ENCODE measurements around the gene HSPA4. TPM values are rescaled to one million over a fixed set of nuclear protein-coding genes. Genes with fewer than 3 reads are reported as not detected.
"Not testable (repeated sequence)": the region's sequence is repeated elsewhere in the genome, so short reads cannot be mapped to it uniquely, and the experiment has no call there.

Gene HSPA4
- total and polyA plus RNA-seq, 2 experiments from 2014 or later, result 57.1 to 79.7 TPM

DNA sequence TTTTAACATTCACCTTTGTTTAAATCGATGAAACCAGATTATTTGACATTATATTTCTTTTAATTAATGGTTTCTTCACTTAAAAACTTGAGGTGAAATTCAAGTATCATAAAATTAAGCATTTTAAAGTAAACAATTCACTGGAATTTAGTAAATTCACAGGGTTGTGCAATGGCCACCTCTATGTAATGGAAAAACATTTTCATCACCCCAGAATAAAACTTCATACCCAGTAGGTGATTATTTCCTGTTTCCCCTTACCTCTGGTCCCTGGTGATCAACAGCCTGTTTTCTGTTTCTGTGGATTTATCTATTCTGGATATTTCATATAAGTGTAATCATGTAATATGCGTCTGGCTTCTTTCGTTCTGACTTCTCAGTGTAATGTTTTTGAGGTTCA lies 27.2 kb downstream of the HSPA4 start:
- H3K36me3 ChIP-seq, result peaks cover 31% of the 10 kb centered on the region
- H3K9me3 ChIP-seq (ENCODE audit: low read depth), result no peaks in the 10 kb centered on the region
- no peak overlapping the region for H3K27ac ChIP-seq
- no peaks in the 10 kb centered on the region for H3K27me3 ChIP-seq
- no peaks in the 10 kb centered on the region for H3K4me1 ChIP-seq (ENCODE audit: low read depth)
- DNase-seq (ENCODE audit: low read depth in 1 of 2, low spot score in 1 of 2), result peak in 1 of 2 donors; percentile 8
- TF ChIP-seq, protein P1, sequence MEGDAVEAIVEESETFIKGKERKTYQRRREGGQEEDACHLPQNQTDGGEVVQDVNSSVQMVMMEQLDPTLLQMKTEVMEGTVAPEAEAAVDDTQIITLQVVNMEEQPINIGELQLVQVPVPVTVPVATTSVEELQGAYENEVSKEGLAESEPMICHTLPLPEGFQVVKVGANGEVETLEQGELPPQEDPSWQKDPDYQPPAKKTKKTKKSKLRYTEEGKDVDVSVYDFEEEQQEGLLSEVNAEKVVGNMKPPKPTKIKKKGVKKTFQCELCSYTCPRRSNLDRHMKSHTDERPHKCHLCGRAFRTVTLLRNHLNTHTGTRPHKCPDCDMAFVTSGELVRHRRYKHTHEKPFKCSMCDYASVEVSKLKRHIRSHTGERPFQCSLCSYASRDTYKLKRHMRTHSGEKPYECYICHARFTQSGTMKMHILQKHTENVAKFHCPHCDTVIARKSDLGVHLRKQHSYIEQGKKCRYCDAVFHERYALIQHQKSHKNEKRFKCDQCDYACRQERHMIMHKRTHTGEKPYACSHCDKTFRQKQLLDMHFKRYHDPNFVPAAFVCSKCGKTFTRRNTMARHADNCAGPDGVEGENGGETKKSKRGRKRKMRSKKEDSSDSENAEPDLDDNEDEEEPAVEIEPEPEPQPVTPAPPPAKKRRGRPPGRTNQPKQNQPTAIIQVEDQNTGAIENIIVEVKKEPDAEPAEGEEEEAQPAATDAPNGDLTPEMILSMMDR (IDR thresholded peaks at IDR 0.05; ENCODE audit: low read depth, low read length), result no peak
- no peak overlapping the region for H3K4me3 ChIP-seq

DNA sequence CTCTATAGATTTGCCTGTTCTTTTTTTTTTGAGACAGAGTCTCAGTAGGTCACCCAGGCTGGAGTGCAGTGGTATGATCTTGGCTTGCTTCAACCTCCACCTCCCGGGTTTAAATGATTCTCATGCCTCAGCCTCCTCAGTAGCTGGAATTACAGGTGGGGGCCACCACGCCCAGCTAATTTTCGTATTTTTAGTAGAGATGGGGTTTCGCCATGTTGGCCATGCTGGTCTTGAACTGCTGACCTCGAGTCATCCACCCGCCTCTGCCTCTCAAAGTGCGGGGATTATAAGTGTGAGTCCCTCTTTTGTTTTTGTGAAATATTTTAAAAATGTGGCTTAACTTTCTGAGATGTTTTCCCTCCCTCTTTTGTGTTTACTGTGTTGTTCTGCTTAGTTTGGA lies 29.2 kb downstream of the HSPA4 start:
- H3K36me3 ChIP-seq, result peaks cover 24% of the 10 kb centered on the region
- H3K4me3 ChIP-seq, result no peak overlapping the region
- no peaks in the 10 kb centered on the region for H3K9me3 ChIP-seq (ENCODE audit: low read depth)
- H3K27me3 ChIP-seq, result no peaks in the 10 kb centered on the region
- TF ChIP-seq, protein P1 (IDR thresholded peaks at IDR 0.05; ENCODE audit: low read depth, low read length), result no peak
- H3K27ac ChIP-seq, result no peak overlapping the region
- no peak for DNase-seq (ENCODE audit: low read depth in 1 of 2, low spot score in 1 of 2)
- no peaks in the 10 kb centered on the region for H3K4me1 ChIP-seq (ENCODE audit: low read depth)

- Histone ChIP-seq H3K36me3 (peaks cover 17% of the 10 kb centered on the region), H3K27me3 (no peaks in the 10 kb centered on the region), H3K27ac (no peak overlapping the region), H3K4me3 (no peak overlapping the region), H3K4me1 (ENCODE audit: low read depth) (no peaks in the 10 kb centered on the region), H3K9me3 (ENCODE audit: low read depth) (no peaks in the 10 kb centered on the region)
- TF ChIP-seq, protein P1 (IDR thresholded peaks at IDR 0.05; ENCODE audit: low read depth, low read length), result no peak
- DNase-seq (ENCODE audit: low read depth in 1 of 2, low spot score in 1 of 2), result no peak
These were observed 29.9 kb downstream of the HSPA4 start for GRCh38 chr5:133081703-133082102.

- no peaks in the 10 kb centered on the region for H3K4me1 ChIP-seq (ENCODE audit: low read depth)
- H3K36me3 ChIP-seq, result peaks cover 17% of the 10 kb centered on the region
- no peak for DNase-seq (ENCODE audit: low read depth in 1 of 2, low spot score in 1 of 2)
- H3K4me3 ChIP-seq, result no peak overlapping the region
- no peak overlapping the region for H3K27ac ChIP-seq
- no peaks in the 10 kb centered on the region for H3K27me3 ChIP-seq
- H3K9me3 ChIP-seq (ENCODE audit: low read depth), result no peaks in the 10 kb centered on the region
- TF ChIP-seq, protein P1 (IDR thresholded peaks at IDR 0.05; ENCODE audit: low read depth, low read length), result no peak
These were observed 30.3 kb downstream of the HSPA4 start for GRCh38 chr5:133082128-133082527.

DNA sequence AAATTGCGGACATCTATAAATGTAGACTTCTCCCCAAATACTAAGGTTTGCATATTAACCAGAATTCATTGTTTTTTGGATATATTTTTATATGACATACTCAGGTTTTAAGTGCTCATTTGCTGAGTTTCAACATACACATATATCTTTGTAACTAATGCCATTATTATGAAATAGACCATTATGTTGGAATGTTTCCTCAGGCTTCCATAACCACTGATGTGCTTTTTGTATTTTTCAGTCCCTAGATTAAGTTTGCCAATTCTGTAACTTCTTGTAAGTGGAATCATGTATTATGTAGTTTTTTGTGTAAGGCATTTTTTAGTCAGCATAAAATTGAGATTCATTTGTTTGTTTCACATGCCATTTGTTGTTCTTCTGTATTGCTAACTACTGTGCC lies 32.1 kb downstream of the HSPA4 start:
- no peak overlapping the region for H3K4me3 ChIP-seq
- H3K9me3 ChIP-seq (ENCODE audit: low read depth), result no peaks in the 10 kb centered on the region
- H3K27me3 ChIP-seq, result no peaks in the 10 kb centered on the region
- no peaks in the 10 kb centered on the region for H3K4me1 ChIP-seq (ENCODE audit: low read depth)
- DNase-seq (ENCODE audit: low read depth in 1 of 2, low spot score in 1 of 2), result peak in 1 of 2 donors; percentile 28
- H3K36me3 ChIP-seq, result peaks cover 26% of the 10 kb centered on the region
- TF ChIP-seq, protein P1 (IDR thresholded peaks at IDR 0.05; ENCODE audit: low read depth, low read length), result no peak
- no peak overlapping the region for H3K27ac ChIP-seq

DNA sequence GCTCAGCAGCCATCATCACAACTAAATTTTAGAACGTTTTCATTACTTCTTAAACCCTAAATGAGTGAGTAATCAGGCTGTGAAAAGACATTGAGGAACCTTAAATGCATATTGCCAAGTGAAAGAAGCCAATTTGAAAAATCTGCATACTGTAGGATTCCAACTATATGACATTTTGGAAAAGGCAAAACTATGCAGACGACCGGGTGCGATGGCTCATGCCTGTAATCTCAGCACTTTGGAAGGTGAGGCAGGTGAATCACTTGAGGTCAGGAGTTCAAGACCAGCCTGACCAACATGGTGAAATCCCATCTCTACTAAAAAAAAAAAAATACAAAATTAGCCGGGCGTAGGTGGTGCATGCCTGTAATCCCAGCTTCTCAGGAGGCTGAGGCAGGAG lies 33.4 kb downstream of the HSPA4 start:
- not testable (repeated sequence) for H3K9me3 ChIP-seq (ENCODE audit: low read depth); H3K27ac ChIP-seq; H3K27me3 ChIP-seq; H3K4me1 ChIP-seq (ENCODE audit: low read depth); H3K4me3 ChIP-seq; DNase-seq (ENCODE audit: low read depth in 1 of 2, low spot score in 1 of 2)
- peaks cover 38% of the 10 kb centered on the region for H3K36me3 ChIP-seq

All from cardiac muscle cell (in vitro differentiated cells and primary cell).